Memory B cell (primary cell): ENCODE data around the gene GALNS.
"Not testable (repeated sequence)": the region's sequence is repeated elsewhere in the genome, so short reads cannot be mapped to it uniquely, and the experiment has no call there.

Experiments
- ATAC-seq: fragments of 150-1000 bp; cut with Tn5 transposase; 2 replicates; pipeline ENCODE4 v1.10.0; 2021; ENCODE audit warnings: low read depth, mild to moderate bottlenecking, moderate library complexity
- DNase-seq, 2 donors: peaks; one replicate each; pipeline ENCODE4 v3.0.0; 2022; ENCODE audit warnings: low spot score in 2 of 2
- H3K27ac Mint-ChIP-seq: one replicate; pipeline ENCODE4 v1.8.0; 2022; ENCODE audit warnings: mild to moderate bottlenecking, moderate library complexity, mixed read lengths
- H3K27me3 Mint-ChIP-seq: one replicate; pipeline ENCODE4 v1.8.0; 2022; ENCODE audit warnings: mixed read lengths
- H3K36me3 Mint-ChIP-seq: one replicate; pipeline ENCODE4 v1.8.0; 2022; ENCODE audit warnings: mild to moderate bottlenecking, mixed read lengths
- H3K4me1 Mint-ChIP-seq: one replicate; pipeline ENCODE4 v1.8.0; 2022; ENCODE audit warnings: mixed read lengths
- H3K4me3 Mint-ChIP-seq: one replicate; pipeline ENCODE4 v1.8.0; 2022; ENCODE audit warnings: mild to moderate bottlenecking, moderate library complexity, mixed read lengths
- H3K9me3 Mint-ChIP-seq: one replicate; pipeline ENCODE4 v1.8.0; 2022; ENCODE audit warnings: mixed read lengths

GALNS gene

DNA sequence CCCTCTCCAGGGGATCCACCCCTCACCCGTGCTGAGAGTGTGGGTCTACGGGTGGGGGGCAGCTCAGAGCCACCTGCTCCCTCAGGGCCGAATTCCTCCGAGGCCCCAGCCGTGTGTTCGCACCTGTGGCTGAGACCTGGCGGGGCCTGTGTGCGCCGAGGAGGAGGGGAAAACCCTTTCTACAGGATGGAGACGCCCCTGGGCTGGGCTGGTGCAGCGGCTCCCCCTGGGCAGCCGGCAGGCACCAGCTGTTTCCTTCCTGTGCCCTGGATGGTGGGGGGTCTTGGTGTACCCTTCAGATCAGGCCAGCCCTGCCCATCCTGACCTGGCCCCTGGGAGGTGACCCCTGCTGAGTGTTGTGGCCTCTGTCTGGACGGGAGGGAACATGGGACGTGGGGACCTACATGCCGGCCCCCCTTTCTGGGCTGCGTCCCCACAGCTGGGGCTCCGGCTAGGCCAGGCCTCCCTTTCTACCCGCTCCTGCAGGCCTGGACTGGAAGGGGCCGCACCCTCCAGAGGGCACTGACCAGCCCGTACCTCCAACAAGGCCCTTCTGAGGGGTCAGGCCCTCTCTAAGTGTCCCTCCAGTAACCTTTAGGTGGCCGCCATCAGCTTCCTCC lies 38.0 kb upstream of the GALNS start:
- Mint-ChIP-seq H3K4me3 (no peak overlapping the region), H3K9me3 (no peaks in the 10 kb centered on the region), H3K36me3 (peaks cover 10% of the 10 kb centered on the region), H3K4me1 (peaks cover 8% of the 10 kb centered on the region), H3K27me3 (no peaks in the 10 kb centered on the region), H3K27ac (peak overlapping the region; percentile 38)
- DNase-seq (no peak), ATAC-seq (peak; percentile 74)

DNA sequence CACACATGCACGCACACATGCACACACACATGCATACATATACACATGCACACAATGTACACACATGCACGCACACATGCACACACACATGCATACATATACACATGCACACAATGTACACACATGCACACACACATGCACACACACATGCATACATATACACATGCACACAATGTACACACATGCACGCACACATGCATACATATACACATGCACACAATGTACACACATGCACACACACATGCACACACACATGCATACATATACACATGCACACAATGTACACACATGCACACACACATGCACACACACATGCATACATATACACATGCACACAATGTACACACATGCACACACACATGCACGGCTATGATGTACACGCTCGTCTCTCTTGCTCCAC lies 37.5 kb upstream of the GALNS start:
- Mint-ChIP-seq H3K27ac (peak overlapping the region; percentile 18), H3K36me3 (peaks cover 12% of the 10 kb centered on the region)
- not testable (repeated sequence) for H3K4me1 Mint-ChIP-seq, H3K4me3 Mint-ChIP-seq, H3K9me3 Mint-ChIP-seq, ATAC-seq, DNase-seq, H3K27me3 Mint-ChIP-seq

DNA sequence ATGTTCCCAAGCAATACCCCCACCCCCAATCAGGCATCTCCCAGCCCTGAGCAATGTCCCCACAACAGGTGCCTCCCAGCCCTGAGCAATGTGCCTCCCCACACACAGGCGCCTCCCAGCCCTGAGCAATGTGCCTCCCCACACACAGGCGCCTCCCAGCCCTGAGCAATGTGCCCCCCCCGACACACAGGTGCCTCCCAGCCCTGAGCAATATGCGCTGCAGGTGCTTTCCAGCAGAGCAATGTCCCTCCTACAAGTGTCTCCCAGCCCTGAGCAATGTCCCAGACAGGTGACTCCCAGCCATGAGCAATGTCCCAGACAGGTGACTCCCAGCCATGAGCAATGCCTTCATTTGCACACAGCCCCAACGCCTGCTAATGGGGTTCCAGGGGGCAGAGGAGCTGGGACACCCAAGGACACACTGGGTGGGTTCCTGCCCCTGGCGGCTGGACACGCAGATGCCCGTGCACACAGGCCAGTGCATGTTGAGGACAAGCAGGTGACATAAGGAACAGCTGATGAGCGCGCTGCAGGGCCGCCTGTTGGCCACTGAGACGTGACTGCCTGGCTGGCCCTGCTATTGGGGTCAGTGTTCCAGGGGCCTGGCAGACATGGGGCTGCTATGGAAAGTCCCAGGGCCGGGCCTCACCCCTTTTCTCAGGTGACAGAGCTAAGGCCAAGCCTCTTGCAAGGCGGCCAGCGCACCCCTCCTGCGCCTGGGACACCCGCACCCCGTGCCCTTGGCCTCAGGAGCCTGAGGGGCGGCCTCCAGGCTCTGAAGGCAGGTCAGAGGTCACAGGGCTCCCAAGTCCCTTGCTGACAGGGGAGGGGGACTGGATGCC lies 36.6 kb upstream of the GALNS start:
- ATAC-seq (no peak), DNase-seq (no peak)
- H3K27ac Mint-ChIP-seq, result no peak overlapping the region
- H3K4me3 Mint-ChIP-seq, result no peak overlapping the region
- H3K9me3 Mint-ChIP-seq, result no peaks in the 10 kb centered on the region
- no peaks in the 10 kb centered on the region for H3K27me3 Mint-ChIP-seq
- H3K4me1 Mint-ChIP-seq, result peaks cover 8% of the 10 kb centered on the region
- H3K36me3 Mint-ChIP-seq, result peaks cover 12% of the 10 kb centered on the region

DNA sequence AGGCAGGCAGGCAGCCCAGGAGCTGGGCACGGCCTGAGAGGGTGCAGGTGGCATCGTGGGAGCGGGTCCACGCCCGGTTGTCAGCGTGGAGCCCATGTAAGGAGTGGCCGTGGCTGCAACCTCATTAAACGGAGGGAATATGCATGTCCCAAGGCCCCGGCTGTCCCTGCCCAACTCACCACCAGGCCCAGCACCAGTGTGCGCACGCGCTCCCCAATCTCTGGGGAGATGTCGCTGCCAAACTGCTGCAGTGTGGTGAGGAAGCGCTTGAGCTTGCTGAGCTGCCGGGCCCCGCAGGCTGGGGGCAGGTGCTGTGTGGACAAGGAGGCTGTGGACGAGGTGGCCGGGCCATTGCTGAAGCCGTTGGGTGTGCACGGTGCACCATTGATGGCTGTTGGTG lies 35.3 kb upstream of the GALNS start:
- H3K9me3 Mint-ChIP-seq, result no peaks in the 10 kb centered on the region
- H3K4me3 Mint-ChIP-seq, result no peak overlapping the region
- H3K4me1 Mint-ChIP-seq, result peaks cover 8% of the 10 kb centered on the region
- no peaks in the 10 kb centered on the region for H3K27me3 Mint-ChIP-seq
- no peak overlapping the region for H3K27ac Mint-ChIP-seq
- DNase-seq (no peak), ATAC-seq (no peak)
- H3K36me3 Mint-ChIP-seq, result peaks cover 12% of the 10 kb centered on the region

DNA sequence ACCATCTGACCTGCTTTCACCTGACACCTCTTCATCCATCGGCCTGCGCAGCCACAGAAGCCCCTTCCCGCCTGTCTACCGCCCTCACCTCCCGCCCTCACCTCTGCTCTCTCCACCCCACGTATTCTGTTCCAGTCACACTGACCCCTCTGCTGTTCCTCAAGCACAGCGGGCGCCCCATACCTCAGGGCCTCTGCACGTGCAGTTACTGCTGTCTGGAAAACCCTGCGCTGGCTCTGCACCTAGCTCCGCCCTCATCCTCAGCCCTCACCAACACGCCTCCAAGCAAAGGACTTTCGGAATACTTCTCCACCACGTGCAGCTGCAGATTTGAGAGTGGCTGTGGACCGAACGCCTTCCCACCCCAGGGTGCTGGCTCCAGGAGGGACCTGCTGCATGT lies 34.3 kb upstream of the GALNS start:
- no peak overlapping the region for H3K4me3 Mint-ChIP-seq
- H3K9me3 Mint-ChIP-seq, result no peaks in the 10 kb centered on the region

DNA sequence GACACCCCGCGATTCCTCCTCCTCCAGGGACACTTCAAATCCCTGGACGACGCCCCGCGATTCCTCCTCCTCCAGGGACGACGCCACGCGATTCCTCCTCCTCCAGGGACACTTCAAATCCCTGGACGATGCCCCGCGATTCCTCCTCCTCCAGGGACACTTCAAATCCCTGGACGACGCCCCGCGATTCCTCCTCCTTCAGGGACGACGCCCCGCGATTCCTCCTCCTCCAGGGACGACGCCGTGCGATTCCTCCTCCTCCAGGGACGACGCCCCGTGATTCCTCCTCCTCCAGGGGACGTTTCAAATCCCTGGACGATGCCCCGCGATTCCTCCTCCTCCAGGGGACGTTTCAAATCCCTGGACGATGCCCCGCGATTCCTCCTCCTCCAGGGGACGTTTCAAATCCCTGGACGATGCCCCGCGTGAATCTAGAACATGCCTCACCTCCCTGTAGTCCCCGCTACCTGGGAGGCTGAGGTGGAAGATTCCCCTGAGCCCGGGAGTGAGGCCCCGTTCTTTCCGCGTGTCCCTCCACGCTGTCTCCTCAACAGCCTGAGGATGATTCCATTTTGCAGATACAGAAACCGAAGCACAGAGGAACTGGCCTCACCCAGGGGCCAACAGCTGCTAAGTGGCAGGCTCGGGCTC lies 33.1 kb upstream of the GALNS start:
- H3K27me3 Mint-ChIP-seq, H3K9me3 Mint-ChIP-seq, ATAC-seq, H3K4me1 Mint-ChIP-seq, H3K27ac Mint-ChIP-seq, DNase-seq, H3K4me3 Mint-ChIP-seq: not testable (repeated sequence)
- peaks cover 14% of the 10 kb centered on the region for H3K36me3 Mint-ChIP-seq

More for the DNA sequence above, 34.3 kb upstream of the GALNS start:
- Mint-ChIP-seq H3K4me1 (peaks cover 8% of the 10 kb centered on the region), H3K27ac (peak overlapping the region; percentile 28), H3K36me3 (peaks cover 12% of the 10 kb centered on the region), H3K27me3 (no peaks in the 10 kb centered on the region)
- ATAC-seq (no peak), DNase-seq (no peak)

DNA sequence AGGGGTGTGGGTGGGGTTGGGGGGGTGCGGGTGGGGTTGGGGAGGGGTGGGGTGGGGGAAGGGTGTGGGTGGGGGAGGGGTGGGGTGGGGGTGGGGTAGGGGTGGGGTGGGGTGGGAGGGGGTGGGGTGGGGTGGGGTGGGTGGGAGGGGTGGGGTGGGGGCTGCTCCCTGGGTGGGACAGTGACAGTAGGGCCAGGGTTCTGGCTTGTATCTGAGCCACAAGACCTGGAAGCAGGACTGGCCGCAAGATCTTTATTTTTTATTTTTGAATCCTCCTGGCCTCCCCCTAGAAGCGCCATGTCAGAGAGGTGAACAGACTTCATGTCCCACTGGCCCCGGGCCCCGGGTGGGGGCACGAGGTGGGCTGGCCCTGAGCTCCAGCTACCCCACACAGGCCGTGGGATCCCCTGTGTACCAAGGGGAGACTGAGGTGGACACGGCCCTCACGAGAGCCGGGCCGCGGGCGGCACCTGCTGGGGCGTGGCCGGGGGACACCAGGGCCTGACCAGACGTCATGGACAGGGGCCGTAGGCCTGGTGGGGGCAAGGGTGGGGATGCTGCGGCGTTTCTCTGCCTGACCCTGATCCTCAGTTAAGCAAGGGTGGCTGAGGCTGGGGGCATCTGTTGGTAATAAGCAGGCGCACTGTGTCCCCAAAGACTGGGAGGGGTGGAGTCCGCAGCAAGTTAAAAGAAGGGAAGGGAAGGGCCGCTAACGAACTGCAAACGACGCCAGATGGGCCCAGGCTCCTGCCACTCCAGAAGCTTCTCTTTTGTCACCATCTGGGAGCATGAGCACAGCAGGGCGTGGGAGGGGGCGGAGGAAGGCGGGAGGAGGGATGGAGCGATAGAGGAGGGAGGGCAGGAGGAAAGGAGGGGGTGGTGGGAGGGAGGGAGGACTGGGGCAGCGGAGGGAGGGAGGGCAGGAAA lies 32.0 kb upstream of the GALNS start:
- H3K4me3 Mint-ChIP-seq, result no peak overlapping the region
- no peak for DNase-seq
- H3K27me3 Mint-ChIP-seq, result no peaks in the 10 kb centered on the region
- peaks cover 2% of the 10 kb centered on the region for H3K4me1 Mint-ChIP-seq
- H3K36me3 Mint-ChIP-seq, result peaks cover 17% of the 10 kb centered on the region
- no peaks in the 10 kb centered on the region for H3K9me3 Mint-ChIP-seq
- H3K27ac Mint-ChIP-seq, result no peak overlapping the region
- ATAC-seq, result no peak

DNA sequence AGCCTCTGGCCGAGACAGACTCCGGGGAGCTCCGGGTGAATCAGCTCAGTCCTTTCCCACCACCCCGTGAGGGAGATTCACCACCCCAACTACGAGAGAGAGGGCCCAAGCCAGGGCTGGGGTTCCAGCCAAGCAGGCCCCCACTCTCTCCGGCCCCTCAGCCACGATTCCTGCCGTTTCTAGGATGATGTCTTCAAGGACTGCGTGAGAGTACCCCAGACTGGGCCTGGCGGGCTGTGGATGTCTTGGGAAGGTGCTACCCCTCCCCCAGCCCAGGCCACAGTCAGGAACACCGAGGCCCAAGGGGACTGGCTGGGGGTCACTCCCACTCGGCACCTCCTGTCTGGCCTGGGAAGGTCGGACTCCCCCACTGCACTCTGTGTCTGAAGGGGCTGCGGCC lies 31.3 kb upstream of the GALNS start:
- H3K4me1 Mint-ChIP-seq, result peaks cover under 1% of the 10 kb centered on the region
- no peak for ATAC-seq
- H3K9me3 Mint-ChIP-seq, result no peaks in the 10 kb centered on the region

DNA sequence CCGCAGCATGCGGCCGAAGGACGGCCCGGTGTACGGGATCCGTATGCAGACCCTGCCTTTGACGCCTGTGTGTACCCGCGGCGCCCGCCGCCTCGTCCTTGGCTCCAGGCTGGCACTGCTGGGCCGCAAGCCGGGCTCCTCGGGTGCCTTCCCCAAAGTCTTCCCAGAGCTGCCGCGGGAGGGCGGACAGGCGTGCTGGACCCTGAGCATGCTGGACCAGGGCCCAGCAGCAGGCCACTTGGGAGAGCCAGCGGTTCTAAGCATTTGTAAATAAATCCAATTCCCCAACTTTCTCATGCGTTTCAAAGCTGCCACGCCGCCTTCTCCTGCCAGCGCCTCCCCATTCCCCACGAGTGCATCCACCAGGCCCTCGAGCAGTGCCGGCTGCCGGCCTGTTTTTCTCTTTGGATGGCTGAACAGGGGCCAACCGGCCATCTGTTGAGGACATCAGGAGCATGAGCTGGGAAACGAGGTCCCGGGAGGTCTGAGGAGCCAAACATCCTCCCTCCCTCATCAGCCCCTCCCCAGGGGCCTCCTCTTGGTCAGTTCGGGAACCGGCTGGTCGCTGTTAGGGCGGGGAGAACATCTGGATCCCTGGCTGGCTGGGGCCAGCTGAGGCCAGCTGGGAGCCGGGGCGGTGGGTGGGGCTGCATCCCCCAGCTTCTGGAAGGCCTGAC lies 30.2 kb upstream of the GALNS start:
- DNase-seq, result no peak
- Mint-ChIP-seq H3K36me3 (peaks cover 26% of the 10 kb centered on the region), H3K27me3 (no peaks in the 10 kb centered on the region), H3K4me1 (peaks cover 6% of the 10 kb centered on the region), H3K9me3 (no peaks in the 10 kb centered on the region), H3K4me3 (no peak overlapping the region), H3K27ac (no peak overlapping the region)
- ATAC-seq, result no peak

More for the DNA sequence above, 31.3 kb upstream of the GALNS start:
- Mint-ChIP-seq H3K27ac (no peak overlapping the region), H3K27me3 (no peaks in the 10 kb centered on the region), H3K4me3 (no peak overlapping the region), H3K36me3 (peaks cover 20% of the 10 kb centered on the region)
- no peak for DNase-seq

DNA sequence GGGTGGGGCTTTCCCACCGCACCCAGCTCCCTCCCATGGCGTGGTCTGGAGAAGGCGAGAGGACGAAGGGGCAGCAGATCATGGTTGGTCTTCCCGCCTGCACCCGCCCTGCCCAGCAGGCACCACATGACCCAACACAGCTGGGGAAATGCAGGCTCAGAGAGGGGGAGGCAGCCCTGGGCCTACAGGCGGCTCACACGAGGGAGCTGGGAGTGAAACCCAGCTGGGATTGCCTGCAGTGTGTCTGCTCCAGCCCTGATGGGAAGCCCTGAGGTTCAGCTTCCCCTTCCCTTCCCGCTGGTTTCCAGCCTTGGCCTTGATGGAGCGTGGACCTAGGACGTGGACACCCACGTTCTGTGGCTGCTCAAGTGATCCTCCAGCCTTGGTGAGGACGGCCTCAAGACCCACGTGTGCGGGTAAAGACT lies 29.7 kb upstream of the GALNS start:
- H3K36me3 Mint-ChIP-seq, result peaks cover 27% of the 10 kb centered on the region
- H3K27me3 Mint-ChIP-seq, result no peaks in the 10 kb centered on the region
- DNase-seq, result no peak
- no peak for ATAC-seq
- H3K4me3 Mint-ChIP-seq, result no peak overlapping the region
- no peak overlapping the region for H3K27ac Mint-ChIP-seq
- H3K4me1 Mint-ChIP-seq, result peaks cover 6% of the 10 kb centered on the region
- H3K9me3 Mint-ChIP-seq, result no peaks in the 10 kb centered on the region

DNA sequence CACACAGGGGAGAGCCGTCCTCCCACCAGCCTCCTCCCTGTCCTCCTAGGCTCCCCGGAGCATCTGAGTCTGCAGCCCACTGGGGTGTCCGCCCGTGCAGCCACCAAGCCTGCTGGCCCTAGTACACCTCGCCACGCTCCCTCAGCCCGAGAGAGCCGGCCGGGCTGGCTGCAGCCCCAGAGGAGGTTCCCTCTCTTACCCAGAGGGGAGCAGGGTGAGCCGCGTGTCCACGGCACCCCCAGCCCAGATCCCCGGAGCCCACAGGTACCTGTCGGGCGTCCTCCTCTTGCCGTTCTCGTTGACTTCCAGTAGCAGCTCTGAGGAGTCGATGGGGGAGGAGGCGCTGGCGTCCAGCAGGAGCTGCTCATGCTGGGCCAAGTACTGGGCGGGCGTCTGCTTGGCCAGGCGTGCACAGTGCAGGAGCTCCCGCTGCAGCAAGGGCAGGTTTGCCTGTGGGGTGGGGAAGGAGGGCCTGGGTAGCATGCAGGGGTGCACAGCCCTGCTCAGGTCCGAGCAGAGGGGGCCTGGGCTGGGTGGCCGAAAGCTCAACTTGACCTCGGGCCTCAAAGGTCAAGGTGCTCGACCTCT lies 29.0 kb upstream of the GALNS start:
- Mint-ChIP-seq H3K27ac (no peak overlapping the region), H3K4me1 (peaks cover 6% of the 10 kb centered on the region)
- no peak for ATAC-seq

DNA sequence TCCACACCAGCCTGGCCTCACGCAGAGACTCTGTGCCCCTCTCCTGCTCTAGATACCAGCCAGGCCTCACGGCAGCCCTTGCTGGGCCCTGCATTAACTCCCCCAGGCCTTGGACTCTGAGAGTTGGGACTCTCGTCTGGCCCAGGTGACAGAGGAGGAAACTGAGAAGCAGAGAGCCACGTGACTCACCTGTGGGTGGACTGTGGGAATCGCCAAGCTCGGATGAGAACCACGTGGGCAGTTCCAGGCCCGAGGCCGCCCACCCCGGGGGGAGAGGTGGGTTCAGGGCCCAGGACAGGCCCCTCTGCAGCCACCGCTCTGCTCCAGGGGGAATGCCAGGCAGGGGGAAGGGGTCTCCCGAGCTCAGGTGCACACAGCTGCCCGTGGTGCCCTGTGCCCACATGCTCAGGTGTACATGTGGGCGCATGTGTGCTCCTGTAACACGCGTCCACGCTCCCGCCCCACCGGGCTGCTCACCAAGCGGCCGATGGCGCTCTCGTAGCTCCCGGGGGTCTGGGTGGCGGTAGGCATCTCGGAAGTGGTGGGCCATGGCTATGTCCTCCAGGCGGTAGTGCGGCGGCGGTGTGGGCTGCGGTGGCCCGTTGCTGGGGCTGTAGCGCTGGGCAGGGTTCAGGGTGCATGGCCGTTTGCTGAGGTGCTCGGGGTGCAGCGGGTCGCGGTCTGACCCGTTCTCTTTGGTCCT lies 28.0 kb upstream of the GALNS start:
- H3K36me3 Mint-ChIP-seq, result peaks cover 25% of the 10 kb centered on the region
- peaks cover 6% of the 10 kb centered on the region for H3K4me1 Mint-ChIP-seq
- H3K27ac Mint-ChIP-seq, result no peak overlapping the region
- DNase-seq, result no peak
- H3K4me3 Mint-ChIP-seq, result no peak overlapping the region
- no peaks in the 10 kb centered on the region for H3K27me3 Mint-ChIP-seq
- no peak for ATAC-seq
- H3K9me3 Mint-ChIP-seq, result no peaks in the 10 kb centered on the region

More for the DNA sequence above, 29.0 kb upstream of the GALNS start:
- H3K27me3 Mint-ChIP-seq, result no peaks in the 10 kb centered on the region
- no peak overlapping the region for H3K4me3 Mint-ChIP-seq
- H3K9me3 Mint-ChIP-seq, result no peaks in the 10 kb centered on the region
- no peak for DNase-seq
- H3K36me3 Mint-ChIP-seq, result peaks cover 25% of the 10 kb centered on the region
